Panc1 (cell line): Measurements from ENCODE around the gene SCNN1G. TPM values are rescaled to one million over a fixed set of nuclear protein-coding genes. Genes with fewer than 3 reads are reported as not detected.

Experiments used
- ATAC-seq: fragments of 200-7000 bp; cut with Tn5 transposase; 2 replicates; pipeline ENCODE4 v1.9.1; 2020; ENCODE audit warnings: mild to moderate bottlenecking, moderate library complexity
- BruUV-seq: library from RNA; stranded (reverse); fragments of 400-500 nt; replicated peaks from 2 replicates; lab custom pipeline; 2021; lab: Mats Ljungman, UMichigan
- CTCF ChIA-PET: fragments of 300-600 bp; sonication (Branson Sonifier 250); formaldehyde crosslinking; loops from one replicate; lab custom pipeline; 2022; ENCODE audit warnings: antibody characterized with exemption; lab: Charles Lee
- POLR2A ChIA-PET: fragments of 300-600 bp; sonication (Branson Sonifier 250); formaldehyde crosslinking; loops from one replicate; lab custom pipeline; 2022; ENCODE audit warnings: antibody characterized with exemption; lab: Charles Lee
- DNase-seq: peaks from one replicate; pipeline ENCODE4 v3.0.0-alpha.2; 2010; ENCODE audit warnings: low read depth, low spot score
- H3K27ac ChIP-seq: 2 replicates; pipeline ENCODE4 v1.5.1; 2011; ENCODE audit warnings: mild to moderate bottlenecking, low read length, inconsistent platforms
- H3K27me3 ChIP-seq: fragments of 200-500 bp; sonication (Bioruptor generic); 2 replicates; pipeline ENCODE4 v1.6.0; 2014; ENCODE audit warnings: low read length, inconsistent platforms; ENCODE audit not compliant: control insufficient read depth, insufficient read depth
- H3K36me3 ChIP-seq: fragments of 200-500 bp; sonication (Bioruptor generic); 2 replicates; pipeline ENCODE4 v1.5.1; 2014; ENCODE audit warnings: inconsistent platforms, mild to moderate bottlenecking, low read length, moderate library complexity; ENCODE audit not compliant: control insufficient read depth, insufficient read depth
- H3K4me1 ChIP-seq: 2 replicates; pipeline ENCODE4 v1.5.1; 2011; ENCODE audit warnings: inconsistent platforms, mild to moderate bottlenecking, low read length, moderate library complexity; ENCODE audit not compliant: control insufficient read depth, insufficient read depth
- H3K4me3 ChIP-seq, 2 experiments: 2 replicates each; pipeline ENCODE4 v1.5.1; 2011 to 2012; ENCODE audit warnings: low read depth in 2 of 2, low read length in 2 of 2, mild to moderate bottlenecking in 2 of 2, inconsistent platforms in 1 of 2, moderate library complexity in 1 of 2
- H3K9me3 ChIP-seq: fragments of 200-500 bp; sonication (Bioruptor generic); 2 replicates; pipeline ENCODE4 v1.5.1; 2014; ENCODE audit warnings: low read depth, mild to moderate bottlenecking, inconsistent platforms, low read length, moderate library complexity; ENCODE audit not compliant: control insufficient read depth, insufficient read depth
- POLR2AphosphoS5 ChIP-seq: IDR thresholded peaks from 2 replicates; pipeline ENCODE4 v1.6.1; 2012; ENCODE audit warnings: mild to moderate bottlenecking, low read depth, low read length, moderate library complexity
- SIN3A ChIP-seq: IDR thresholded peaks from 2 replicates; pipeline ENCODE4 v1.6.1; 2012; ENCODE audit warnings: low read depth, mild to moderate bottlenecking, low read length, moderate library complexity, borderline replicate concordance; ENCODE audit not compliant: insufficient read depth
- TCF7L2 ChIP-seq: IDR thresholded peaks from 2 replicates; pipeline ENCODE4 v1.6.1; 2011; ENCODE audit warnings: mild to moderate bottlenecking, low read depth, low read length, inconsistent platforms
- in situ Hi-C: cut with HindIII; loops from 2 replicates; pipeline ENCODE4 v1.10.0; 2016; ENCODE audit warnings: low sequenced_read_pairs, low pct_unique_long_range_greater_than_20kb
- intact Hi-C: fragments of 100-400 bp; cut with micrococcal nuclease; formaldehyde crosslinking; loops from one replicate; pipeline ENCODE4 v1.10.0; 2022; ENCODE audit not compliant: unreplicated experiment
- total RNA-seq: library from RNA; stranded (reverse); gene quantifications from one replicate; pipeline ENCODE4 v1.2.1, GENCODE V29; 2021; ENCODE audit not compliant: unreplicated experiment
- TF ChIP-seq, protein P1 (sequence below): fragments of 450-650 bp; IDR thresholded peaks from 2 replicates; pipeline ENCODE4 v1.5.1; 2017; ENCODE audit warnings: mild to moderate bottlenecking
- TF ChIP-seq, protein P2 (sequence below), 2 experiments: IDR thresholded peaks; 2 replicates each; pipeline ENCODE4 v1.6.1; 2011 to 2012; ENCODE audit warnings: low read depth in 2 of 2, control low read depth in 1 of 2, low read length in 1 of 2, mild to moderate bottlenecking in 1 of 2, moderate library complexity in 1 of 2; ENCODE audit not compliant: insufficient read depth in 1 of 2

The SCNN1G gene
- total RNA-seq, 1 experiment from 2014 or later = 3.4 TPM

GRCh38 chr16:23137818-23138217, 44.7 kb upstream of the SCNN1G start:
- CTCF ChIA-PET = no interaction called here
- Histone ChIP-seq H3K36me3 (no peaks in the 10 kb centered on the region), H3K4me3 (no peak overlapping the region), H3K27ac (no peak overlapping the region), H3K27me3 (no peaks in the 10 kb centered on the region), H3K9me3 (peaks cover 3% of the 10 kb centered on the region; the same call in 1 of the 2 replicates), H3K4me1 (peaks cover 19% of the 10 kb centered on the region)
- DNase-seq (no peak), ATAC-seq (no peak)
- intact Hi-C loops (no loop called here), in situ Hi-C loops (no loop called here)
- TF ChIP-seq, protein P1, sequence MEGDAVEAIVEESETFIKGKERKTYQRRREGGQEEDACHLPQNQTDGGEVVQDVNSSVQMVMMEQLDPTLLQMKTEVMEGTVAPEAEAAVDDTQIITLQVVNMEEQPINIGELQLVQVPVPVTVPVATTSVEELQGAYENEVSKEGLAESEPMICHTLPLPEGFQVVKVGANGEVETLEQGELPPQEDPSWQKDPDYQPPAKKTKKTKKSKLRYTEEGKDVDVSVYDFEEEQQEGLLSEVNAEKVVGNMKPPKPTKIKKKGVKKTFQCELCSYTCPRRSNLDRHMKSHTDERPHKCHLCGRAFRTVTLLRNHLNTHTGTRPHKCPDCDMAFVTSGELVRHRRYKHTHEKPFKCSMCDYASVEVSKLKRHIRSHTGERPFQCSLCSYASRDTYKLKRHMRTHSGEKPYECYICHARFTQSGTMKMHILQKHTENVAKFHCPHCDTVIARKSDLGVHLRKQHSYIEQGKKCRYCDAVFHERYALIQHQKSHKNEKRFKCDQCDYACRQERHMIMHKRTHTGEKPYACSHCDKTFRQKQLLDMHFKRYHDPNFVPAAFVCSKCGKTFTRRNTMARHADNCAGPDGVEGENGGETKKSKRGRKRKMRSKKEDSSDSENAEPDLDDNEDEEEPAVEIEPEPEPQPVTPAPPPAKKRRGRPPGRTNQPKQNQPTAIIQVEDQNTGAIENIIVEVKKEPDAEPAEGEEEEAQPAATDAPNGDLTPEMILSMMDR = no peak
- TF ChIP-seq TCF7L2 (no peak), SIN3A (no peak), POLR2AphosphoS5 (no peak)
- TF ChIP-seq, protein P2, sequence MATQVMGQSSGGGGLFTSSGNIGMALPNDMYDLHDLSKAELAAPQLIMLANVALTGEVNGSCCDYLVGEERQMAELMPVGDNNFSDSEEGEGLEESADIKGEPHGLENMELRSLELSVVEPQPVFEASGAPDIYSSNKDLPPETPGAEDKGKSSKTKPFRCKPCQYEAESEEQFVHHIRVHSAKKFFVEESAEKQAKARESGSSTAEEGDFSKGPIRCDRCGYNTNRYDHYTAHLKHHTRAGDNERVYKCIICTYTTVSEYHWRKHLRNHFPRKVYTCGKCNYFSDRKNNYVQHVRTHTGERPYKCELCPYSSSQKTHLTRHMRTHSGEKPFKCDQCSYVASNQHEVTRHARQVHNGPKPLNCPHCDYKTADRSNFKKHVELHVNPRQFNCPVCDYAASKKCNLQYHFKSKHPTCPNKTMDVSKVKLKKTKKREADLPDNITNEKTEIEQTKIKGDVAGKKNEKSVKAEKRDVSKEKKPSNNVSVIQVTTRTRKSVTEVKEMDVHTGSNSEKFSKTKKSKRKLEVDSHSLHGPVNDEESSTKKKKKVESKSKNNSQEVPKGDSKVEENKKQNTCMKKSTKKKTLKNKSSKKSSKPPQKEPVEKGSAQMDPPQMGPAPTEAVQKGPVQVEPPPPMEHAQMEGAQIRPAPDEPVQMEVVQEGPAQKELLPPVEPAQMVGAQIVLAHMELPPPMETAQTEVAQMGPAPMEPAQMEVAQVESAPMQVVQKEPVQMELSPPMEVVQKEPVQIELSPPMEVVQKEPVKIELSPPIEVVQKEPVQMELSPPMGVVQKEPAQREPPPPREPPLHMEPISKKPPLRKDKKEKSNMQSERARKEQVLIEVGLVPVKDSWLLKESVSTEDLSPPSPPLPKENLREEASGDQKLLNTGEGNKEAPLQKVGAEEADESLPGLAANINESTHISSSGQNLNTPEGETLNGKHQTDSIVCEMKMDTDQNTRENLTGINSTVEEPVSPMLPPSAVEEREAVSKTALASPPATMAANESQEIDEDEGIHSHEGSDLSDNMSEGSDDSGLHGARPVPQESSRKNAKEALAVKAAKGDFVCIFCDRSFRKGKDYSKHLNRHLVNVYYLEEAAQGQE (IDR thresholded peaks at IDR 0.05; ENCODE audit: insufficient read depth in 1 of 2, low read depth in 2 of 2, low read length in 1 of 2) = no peak
- no TSS peak for BruUV-seq
- POLR2A ChIA-PET = no interaction called here

- Histone ChIP-seq H3K27me3 (no peaks in the 10 kb centered on the region), H3K4me3 (no peak overlapping the region), H3K36me3 (no peaks in the 10 kb centered on the region), H3K4me1 (peaks cover 28% of the 10 kb centered on the region), H3K9me3 (peaks cover 3% of the 10 kb centered on the region; the same call in 1 of the 2 replicates), H3K27ac (no peak overlapping the region)
- in situ Hi-C loops (no loop called here), intact Hi-C loops (no loop called here)
- ATAC-seq (no peak), DNase-seq (no peak)
- no TSS peak for BruUV-seq
- POLR2A ChIA-PET = no interaction called here
- no peak for TF ChIP-seq TCF7L2
- TF ChIP-seq POLR2AphosphoS5 = no peak
- no peak for TF ChIP-seq SIN3A
- TF ChIP-seq, protein P2 (IDR thresholded peaks at IDR 0.05; ENCODE audit: insufficient read depth in 1 of 2, low read depth in 2 of 2, low read length in 1 of 2) = no peak
- TF ChIP-seq, protein P1 = no peak
- CTCF ChIA-PET = no interaction called here
Measured at GRCh38 chr16:23140107-23140506, 42.4 kb upstream of the SCNN1G start.
